Neural progenitor cell (in vitro differentiated cells): ENCODE data around the gene PRKCA. TPM values are rescaled to one million over a fixed set of nuclear protein-coding genes. Genes with fewer than 3 reads are reported as not detected.

Experiments used
- DNase-seq: peaks from one replicate; pipeline ENCODE4 v3.0.0-alpha.2; 2016; ENCODE audit warnings: low spot score
- H2AFZ ChIP-seq: fragments of 200-600 bp; sonication (generic); replicated peaks from 2 replicates; pipeline ENCODE4 v1.6.1; 2016; ENCODE audit warnings: antibody characterized with exemption
- H3F3A ChIP-seq: fragments of 200-600 bp; sonication (generic); 2 replicates; pipeline ENCODE4 v1.6.1; 2016; ENCODE audit warnings: antibody characterized with exemption, low read depth
- H3K27ac ChIP-seq: fragments of 200-600 bp; sonication (generic); 2 replicates; pipeline ENCODE4 v1.5.1; 2016; ENCODE audit warnings: mild to moderate bottlenecking
- H3K27me3 ChIP-seq: fragments of 200-600 bp; sonication (generic); 2 replicates; pipeline ENCODE4 v1.6.1; 2016; ENCODE audit warnings: mild to moderate bottlenecking, moderate library complexity
- H3K36me3 ChIP-seq: fragments of 200-600 bp; sonication (generic); 2 replicates; pipeline ENCODE4 v1.5.1; 2016
- H3K4me1 ChIP-seq: fragments of 200-600 bp; sonication (generic); 2 replicates; pipeline ENCODE4 v1.6.1; 2016; ENCODE audit warnings: mixed run types
- H3K4me2 ChIP-seq: fragments of 200-600 bp; sonication (generic); 2 replicates; pipeline ENCODE4 v1.6.1; 2016
- H3K4me3 ChIP-seq: fragments of 200-600 bp; sonication (generic); 2 replicates; pipeline ENCODE4 v1.5.1; 2016
- H3K79me2 ChIP-seq: fragments of 200-600 bp; sonication (generic); 2 replicates; pipeline ENCODE4 v1.6.1; 2016; ENCODE audit warnings: low read depth
- H3K9ac ChIP-seq: fragments of 200-600 bp; sonication (generic); 2 replicates; pipeline ENCODE4 v1.6.1; 2016
- H3K9me3 ChIP-seq: fragments of 200-600 bp; sonication (generic); 2 replicates; pipeline ENCODE4 v1.5.1; 2016; ENCODE audit warnings: low read depth
- H4K20me1 ChIP-seq: fragments of 200-600 bp; sonication (generic); 2 replicates; pipeline ENCODE4 v1.6.1; 2016; ENCODE audit warnings: low read depth
- H3K27ac Mint-ChIP-seq: 3 replicates; pipeline ENCODE4 v1.8.0; 2021; ENCODE audit warnings: mixed read lengths
- H3K27me3 Mint-ChIP-seq: 2 replicates; pipeline ENCODE4 v1.8.0; 2022; ENCODE audit warnings: low read depth, mild to moderate bottlenecking, inconsistent platforms, moderate library complexity, mixed read lengths; ENCODE audit not compliant: insufficient read depth
- H3K36me3 Mint-ChIP-seq: 3 replicates; pipeline ENCODE4 v1.8.0; 2021; ENCODE audit warnings: mixed read lengths
- H3K4me1 Mint-ChIP-seq: 3 replicates; pipeline ENCODE4 v1.8.0; 2021; ENCODE audit warnings: mixed read lengths
- H3K4me3 Mint-ChIP-seq: 3 replicates; pipeline ENCODE4 v1.8.0; 2021; ENCODE audit warnings: mild to moderate bottlenecking, moderate library complexity, mixed read lengths
- H3K9me3 Mint-ChIP-seq: 3 replicates; pipeline ENCODE4 v1.8.0; 2020; ENCODE audit warnings: mixed read lengths
- CTCF ChIP-seq: fragments of 200-600 bp; sonication (generic); IDR thresholded peaks from 2 replicates; pipeline ENCODE4 v1.5.1; 2017; ENCODE audit warnings: antibody characterized with exemption, mild to moderate bottlenecking
- EZH2 ChIP-seq: fragments of 200-600 bp; sonication (generic); IDR thresholded peaks from 2 replicates; pipeline ENCODE4 v1.6.1; 2017; ENCODE audit warnings: antibody characterized with exemption, mild to moderate bottlenecking, moderate library complexity
- EZH2phosphoT487 ChIP-seq: fragments of 200-600 bp; sonication (generic); IDR thresholded peaks from 2 replicates; pipeline ENCODE4 v1.6.1; 2017; ENCODE audit warnings: antibody characterized with exemption
- total RNA-seq: library from RNA; depleted of rRNA; stranded (reverse); fragments of >200 nt; gene quantifications from 2 replicates; pipeline ENCODE4 v1.2.3, GENCODE V29; 2015; ENCODE audit warnings: low replicate concordance

Gene PRKCA
- total RNA-seq, 1 donor from 2014 or later, result 2.1 TPM

- Mint-ChIP-seq H3K27me3 (peaks cover 3% of the 10 kb centered on the region), H3K9me3 (peaks cover 2% of the 10 kb centered on the region), H3K36me3 (peaks cover 2% of the 10 kb centered on the region), H3K27ac (no peak overlapping the region), H3K4me1 (peaks cover 36% of the 10 kb centered on the region), H3K4me3 (no peak overlapping the region)
- Histone ChIP-seq H3K9ac (no peak overlapping the region), H3K36me3 (no peaks in the 10 kb centered on the region), H3F3A (peaks cover 13% of the 10 kb centered on the region), H3K79me2 (no peaks in the 10 kb centered on the region), H3K4me2 (no peak overlapping the region), H3K4me1 (peaks cover 19% of the 10 kb centered on the region), H4K20me1 (peaks cover 7% of the 10 kb centered on the region), H3K27me3 (peaks cover 18% of the 10 kb centered on the region), H2AFZ (no peak overlapping the region), H3K9me3 (no peaks in the 10 kb centered on the region), H3K27ac (no peak overlapping the region), H3K4me3 (no peak overlapping the region)
- DNase-seq, result no peak
- TF ChIP-seq EZH2, result no peak
- TF ChIP-seq EZH2phosphoT487, result no peak
- TF ChIP-seq CTCF, result no peak
Observed at GRCh38 chr17:66351033-66351432, 48.6 kb downstream of the PRKCA start.

DNA sequence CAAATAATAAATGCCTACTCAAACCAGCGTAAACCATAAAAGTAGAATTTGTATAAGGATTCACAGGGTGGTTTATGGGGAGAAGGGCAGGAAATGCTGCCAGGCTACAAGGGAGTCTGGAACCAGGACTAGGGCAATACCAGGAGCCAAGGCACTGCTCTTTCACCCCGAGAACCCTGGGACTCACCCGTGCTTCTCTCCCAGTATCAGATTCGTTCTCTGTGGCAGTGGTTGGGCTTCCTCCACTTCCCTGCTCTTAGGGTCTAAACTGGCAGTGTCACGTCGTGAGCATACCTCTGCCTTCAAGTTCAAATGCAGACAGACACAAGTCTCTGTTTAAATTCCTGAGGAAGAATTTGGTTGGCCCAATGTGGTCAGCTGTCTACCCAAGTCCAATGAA, 49.3 kb downstream of the PRKCA start:
- H3K27me3 ChIP-seq, result peaks cover 18% of the 10 kb centered on the region
- Mint-ChIP-seq H3K4me1 (peaks cover 36% of the 10 kb centered on the region), H3K27ac (no peak overlapping the region), H3K36me3 (peaks cover 2% of the 10 kb centered on the region), H3K4me3 (no peak overlapping the region), H3K9me3 (peaks cover 2% of the 10 kb centered on the region), H3K27me3 (peaks cover 3% of the 10 kb centered on the region)
- peaks cover 7% of the 10 kb centered on the region for H4K20me1 ChIP-seq
- peaks cover 13% of the 10 kb centered on the region for H3F3A ChIP-seq
- H3K9ac ChIP-seq, result no peak overlapping the region
- no peak overlapping the region for H3K4me2 ChIP-seq
- DNase-seq, result no peak
- H3K27ac ChIP-seq, result no peak overlapping the region
- no peak overlapping the region for H2AFZ ChIP-seq
- no peak for TF ChIP-seq EZH2phosphoT487
- no peak for TF ChIP-seq CTCF
- no peak for TF ChIP-seq EZH2
- no peaks in the 10 kb centered on the region for H3K79me2 ChIP-seq
- H3K4me3 ChIP-seq, result no peak overlapping the region
- no peaks in the 10 kb centered on the region for H3K9me3 ChIP-seq
- H3K36me3 ChIP-seq, result no peaks in the 10 kb centered on the region
- peaks cover 19% of the 10 kb centered on the region for H3K4me1 ChIP-seq

DNA sequence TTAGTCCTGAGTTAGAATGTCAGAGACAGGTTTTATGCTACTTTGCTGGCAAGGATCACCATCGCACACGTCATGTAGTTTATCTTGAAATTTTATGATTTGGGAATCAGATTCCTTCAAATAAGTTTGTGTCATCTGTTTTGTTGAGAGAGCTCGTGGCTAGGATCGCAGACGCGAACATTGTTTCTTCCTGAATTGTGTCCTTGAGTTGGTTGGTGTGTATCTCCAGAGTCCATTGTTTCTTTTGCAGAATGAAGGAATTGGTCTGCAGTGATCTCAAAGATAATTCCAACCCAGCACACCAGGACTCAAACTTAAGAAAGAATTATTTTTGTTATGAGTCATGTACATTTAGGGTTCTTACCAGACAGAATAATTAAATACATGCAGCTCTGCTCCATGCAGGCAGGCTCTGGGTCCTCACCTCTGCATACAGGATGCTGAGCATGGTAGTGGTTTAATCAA, 51.6 kb downstream of the PRKCA start:
- TF ChIP-seq EZH2 (no peak), CTCF (no peak), EZH2phosphoT487 (no peak)
- peaks cover 28% of the 10 kb centered on the region for H3K4me1 Mint-ChIP-seq
- H3K27ac Mint-ChIP-seq, result no peak overlapping the region

More for the DNA sequence above, 51.6 kb downstream of the PRKCA start:
- Histone ChIP-seq H3K36me3 (no peaks in the 10 kb centered on the region), H3F3A (peaks cover 13% of the 10 kb centered on the region), H3K27me3 (peaks cover 35% of the 10 kb centered on the region), H3K4me3 (no peak overlapping the region), H3K79me2 (no peaks in the 10 kb centered on the region), H3K9me3 (no peaks in the 10 kb centered on the region), H3K4me2 (no peak overlapping the region), H4K20me1 (peaks cover 10% of the 10 kb centered on the region), H2AFZ (no peak overlapping the region), H3K9ac (no peak overlapping the region), H3K27ac (no peak overlapping the region), H3K4me1 (peaks cover 19% of the 10 kb centered on the region)
- peaks cover 2% of the 10 kb centered on the region for H3K36me3 Mint-ChIP-seq
- H3K27me3 Mint-ChIP-seq, result peaks cover 5% of the 10 kb centered on the region
- H3K9me3 Mint-ChIP-seq, result peaks cover 2% of the 10 kb centered on the region
- DNase-seq, result no peak
- no peak overlapping the region for H3K4me3 Mint-ChIP-seq
